ENCODE measurements around the gene THADA.

THADA gene

GRCh38 chr2:43216629-43217028 lies 379.2 kb downstream of the THADA start:
- no peak for DNase-seq (ENCODE audit: extremely low spot score)
- POLR2A ChIA-PET, result no interaction called here
- no peak for TF ChIP-seq FOXA1 (IDR thresholded peaks at IDR 0.05)
- TF ChIP-seq ELF4 (IDR thresholded peaks at IDR 0.05), result no peak
- no peak for TF ChIP-seq CTBP1 (IDR thresholded peaks at IDR 0.05; ENCODE audit: borderline replicate concordance)
- no peak for TF ChIP-seq ARNT (IDR thresholded peaks at IDR 0.05)
- TF ChIP-seq NFRKB (IDR thresholded peaks at IDR 0.05), result no peak
- no peak for TF ChIP-seq PKNOX1 (IDR thresholded peaks at IDR 0.05)
- no peak for TF ChIP-seq FOXK2 (IDR thresholded peaks at IDR 0.05)
- no peak for TF ChIP-seq SP1 (IDR thresholded peaks at IDR 0.05)
- no peak for TF ChIP-seq FOXM1 (IDR thresholded peaks at IDR 0.05; ENCODE audit: borderline replicate concordance)
- no peak for TF ChIP-seq SUZ12 (IDR thresholded peaks at IDR 0.05)
- TF ChIP-seq TARDBP (IDR thresholded peaks at IDR 0.05), result no peak
- TF ChIP-seq LEF1 (IDR thresholded peaks at IDR 0.05; ENCODE audit: borderline replicate concordance), result no peak
- TF ChIP-seq ZNF384 (IDR thresholded peaks at IDR 0.05), result no peak
- no peak for TF ChIP-seq BHLHE40 (IDR thresholded peaks at IDR 0.05; ENCODE audit: borderline replicate concordance)
- TF ChIP-seq HDGF (IDR thresholded peaks at IDR 0.05; ENCODE audit: borderline replicate concordance), result no peak
- no peak for TF ChIP-seq L3MBTL2 (conservative IDR thresholded peaks at IDR 0.05)
- CTCF ChIA-PET, result no interaction called here

- no peak for DNase-seq (ENCODE audit: extremely low spot score)
- TF ChIP-seq FOXK2 (IDR thresholded peaks at IDR 0.05) (no peak), SUZ12 (IDR thresholded peaks at IDR 0.05) (no peak), FOXA1 (IDR thresholded peaks at IDR 0.05) (no peak), BHLHE40 (IDR thresholded peaks at IDR 0.05; ENCODE audit: borderline replicate concordance) (no peak), CTBP1 (IDR thresholded peaks at IDR 0.05; ENCODE audit: borderline replicate concordance) (no peak), ARNT (IDR thresholded peaks at IDR 0.05) (no peak), SP1 (IDR thresholded peaks at IDR 0.05) (no peak), NFRKB (IDR thresholded peaks at IDR 0.05) (no peak), L3MBTL2 (conservative IDR thresholded peaks at IDR 0.05) (no peak), LEF1 (IDR thresholded peaks at IDR 0.05; ENCODE audit: borderline replicate concordance) (no peak), HDGF (IDR thresholded peaks at IDR 0.05; ENCODE audit: borderline replicate concordance) (no peak), ELF4 (IDR thresholded peaks at IDR 0.05) (no peak), TARDBP (IDR thresholded peaks at IDR 0.05) (no peak), ZNF384 (IDR thresholded peaks at IDR 0.05) (no peak), PKNOX1 (IDR thresholded peaks at IDR 0.05) (no peak), FOXM1 (IDR thresholded peaks at IDR 0.05; ENCODE audit: borderline replicate concordance) (no peak)
- ChIA-PET POLR2A (interaction anchor here (1.0 to 1.2 kb wide), 2 partner anchors 11 to 48 kb away, joined by 3 to 6 read pairs; partner anchors contain the start of gene ZFP36L2), CTCF (interaction anchor here (1.1 kb wide), 1 partner anchor 46 kb away, joined by 3 read pairs; no protein-coding TSS in a partner anchor)
These were observed 380.1 kb downstream of the THADA start for GRCh38 chr2:43215673-43216255.

- ChIA-PET CTCF (no interaction called here), POLR2A (interaction anchor here (1.0 kb wide), 1 partner anchor 14 kb away, joined by 3 read pairs; no protein-coding TSS in a partner anchor)
- no peak for DNase-seq (ENCODE audit: extremely low spot score)
- no peak for TF ChIP-seq ZNF384 (IDR thresholded peaks at IDR 0.05)
- TF ChIP-seq SP1 (IDR thresholded peaks at IDR 0.05), result no peak
- no peak for TF ChIP-seq TARDBP (IDR thresholded peaks at IDR 0.05)
- TF ChIP-seq FOXM1 (IDR thresholded peaks at IDR 0.05; ENCODE audit: borderline replicate concordance), result no peak
- TF ChIP-seq L3MBTL2 (conservative IDR thresholded peaks at IDR 0.05), result no peak
- no peak for TF ChIP-seq NFRKB (IDR thresholded peaks at IDR 0.05)
- TF ChIP-seq LEF1 (IDR thresholded peaks at IDR 0.05; ENCODE audit: borderline replicate concordance), result no peak
- no peak for TF ChIP-seq ELF4 (IDR thresholded peaks at IDR 0.05)
- TF ChIP-seq SUZ12 (IDR thresholded peaks at IDR 0.05), result no peak
- TF ChIP-seq FOXA1 (IDR thresholded peaks at IDR 0.05), result no peak
- no peak for TF ChIP-seq HDGF (IDR thresholded peaks at IDR 0.05; ENCODE audit: borderline replicate concordance)
- no peak for TF ChIP-seq CTBP1 (IDR thresholded peaks at IDR 0.05; ENCODE audit: borderline replicate concordance)
- TF ChIP-seq PKNOX1 (IDR thresholded peaks at IDR 0.05), result no peak
- no peak for TF ChIP-seq FOXK2 (IDR thresholded peaks at IDR 0.05)
These were observed 381.6 kb downstream of the THADA start for GRCh38 chr2:43214253-43214652.

GRCh38 chr2:43212931-43213330 lies 382.9 kb downstream of the THADA start:
- ChIA-PET CTCF (no interaction called here), POLR2A (interaction anchor here (1.2 kb wide), 1 partner anchor 14 kb away, joined by 3 read pairs; the partner anchor contains the start of gene ZFP36L2)
- no peak for DNase-seq (ENCODE audit: extremely low spot score)
- TF ChIP-seq ZNF384 (IDR thresholded peaks at IDR 0.05), result no peak
- TF ChIP-seq FOXM1 (IDR thresholded peaks at IDR 0.05; ENCODE audit: borderline replicate concordance), result no peak
- TF ChIP-seq ELF4 (IDR thresholded peaks at IDR 0.05), result no peak

GRCh38 chr2:43212216-43212835 lies 383.5 kb downstream of the THADA start:
- ChIA-PET POLR2A (no interaction called here), CTCF (no interaction called here)
- TF ChIP-seq FOXA1 (IDR thresholded peaks at IDR 0.05) (no peak), L3MBTL2 (conservative IDR thresholded peaks at IDR 0.05) (no peak), LEF1 (IDR thresholded peaks at IDR 0.05; ENCODE audit: borderline replicate concordance) (no peak), PKNOX1 (IDR thresholded peaks at IDR 0.05) (no peak), BHLHE40 (IDR thresholded peaks at IDR 0.05; ENCODE audit: borderline replicate concordance) (no peak), NFRKB (IDR thresholded peaks at IDR 0.05) (no peak), CTBP1 (IDR thresholded peaks at IDR 0.05; ENCODE audit: borderline replicate concordance) (no peak), TARDBP (IDR thresholded peaks at IDR 0.05) (no peak), SUZ12 (IDR thresholded peaks at IDR 0.05) (no peak), FOXM1 (IDR thresholded peaks at IDR 0.05; ENCODE audit: borderline replicate concordance) (no peak), ZNF384 (IDR thresholded peaks at IDR 0.05) (no peak), ARNT (IDR thresholded peaks at IDR 0.05) (no peak), ELF4 (IDR thresholded peaks at IDR 0.05) (no peak)
- no peak for DNase-seq (ENCODE audit: extremely low spot score)
